Testis (tissue), 2 donors: ENCODE results near the gene WDR17.

Experiments
- POLR2A ChIP-seq: fragments of 450-650 bp; IDR thresholded peaks from one replicate; pipeline ENCODE4 v1.6.1; 2017; ENCODE audit warnings: antibody characterized with exemption, mild to moderate bottlenecking, moderate library complexity
- TF ChIP-seq, protein P1 (sequence below), 3 experiments: fragments of 450-650 bp in 2 of 3; fragments of 200-600 bp in 1 of 3; sonication (generic) in 1 of 3; IDR thresholded peaks; one replicate each; pipeline ENCODE4 v1.5.1; 2016 to 2019; ENCODE audit warnings: antibody characterized with exemption in 3 of 3, mild to moderate bottlenecking in 2 of 3, moderate library complexity in 1 of 3

DNA sequence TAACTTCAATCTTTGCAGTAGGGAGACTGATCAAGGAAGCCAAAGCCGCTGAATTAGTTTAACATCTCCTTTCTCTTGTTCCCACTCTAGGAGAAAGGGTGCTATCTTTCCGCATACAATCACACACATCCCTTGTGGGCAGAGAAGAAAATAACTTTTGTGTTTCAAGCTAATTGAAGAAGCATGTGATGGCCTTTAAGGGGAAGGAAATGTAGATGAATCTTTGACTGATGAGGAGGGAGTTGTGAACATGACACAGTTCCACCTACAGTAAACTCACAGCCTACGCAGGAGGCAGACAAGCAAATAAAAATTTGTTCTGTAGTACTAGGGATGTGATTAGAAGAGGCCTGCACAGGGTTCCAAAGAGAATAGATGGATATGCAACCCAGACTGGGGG is 144.5 kb downstream of the WDR17 start:
- TF ChIP-seq POLR2A: no peak
- TF ChIP-seq, protein P1, sequence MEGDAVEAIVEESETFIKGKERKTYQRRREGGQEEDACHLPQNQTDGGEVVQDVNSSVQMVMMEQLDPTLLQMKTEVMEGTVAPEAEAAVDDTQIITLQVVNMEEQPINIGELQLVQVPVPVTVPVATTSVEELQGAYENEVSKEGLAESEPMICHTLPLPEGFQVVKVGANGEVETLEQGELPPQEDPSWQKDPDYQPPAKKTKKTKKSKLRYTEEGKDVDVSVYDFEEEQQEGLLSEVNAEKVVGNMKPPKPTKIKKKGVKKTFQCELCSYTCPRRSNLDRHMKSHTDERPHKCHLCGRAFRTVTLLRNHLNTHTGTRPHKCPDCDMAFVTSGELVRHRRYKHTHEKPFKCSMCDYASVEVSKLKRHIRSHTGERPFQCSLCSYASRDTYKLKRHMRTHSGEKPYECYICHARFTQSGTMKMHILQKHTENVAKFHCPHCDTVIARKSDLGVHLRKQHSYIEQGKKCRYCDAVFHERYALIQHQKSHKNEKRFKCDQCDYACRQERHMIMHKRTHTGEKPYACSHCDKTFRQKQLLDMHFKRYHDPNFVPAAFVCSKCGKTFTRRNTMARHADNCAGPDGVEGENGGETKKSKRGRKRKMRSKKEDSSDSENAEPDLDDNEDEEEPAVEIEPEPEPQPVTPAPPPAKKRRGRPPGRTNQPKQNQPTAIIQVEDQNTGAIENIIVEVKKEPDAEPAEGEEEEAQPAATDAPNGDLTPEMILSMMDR (IDR thresholded peaks at IDR 0.05): no peak
